Hematopoietic multipotent progenitor cell treated with erythropoietin and hydrocortisone succinate and interleukin-3 and kit ligand, for 8 days (in vitro differentiated cells): ENCODE measurements around the gene HSBP1.

Experiments used
- DNase-seq: peaks from one replicate; pipeline ENCODE4 v3.0.0-alpha.2; 2015

Gene HSBP1

DNA sequence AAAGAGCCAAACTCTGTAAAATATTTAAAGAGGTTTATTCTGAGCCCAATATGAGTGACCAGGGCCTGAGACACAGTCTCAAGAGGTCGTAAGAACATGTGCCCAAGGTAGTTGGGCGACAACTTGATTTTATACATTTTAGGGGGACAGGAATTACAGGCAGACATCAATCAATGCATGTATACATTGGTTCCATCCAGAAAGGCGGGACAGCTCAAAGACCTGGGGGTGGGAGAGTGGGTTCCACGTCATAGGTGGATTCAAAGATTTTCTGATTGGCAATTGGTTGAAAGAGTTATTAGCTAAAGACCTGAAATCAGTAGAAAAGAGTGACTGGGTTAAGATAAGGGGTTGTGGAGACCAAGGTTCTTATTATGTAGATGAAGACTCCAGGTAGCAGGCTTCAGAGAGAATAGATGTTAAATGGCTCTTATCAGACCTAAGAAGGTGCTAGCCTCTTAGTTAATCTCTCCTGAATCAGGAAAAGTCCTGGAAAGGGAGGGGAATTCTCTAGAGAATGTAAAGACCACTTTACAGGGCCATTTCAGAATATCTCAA lies 32.4 kb downstream of the HSBP1 start:
- no peak for DNase-seq

DNA sequence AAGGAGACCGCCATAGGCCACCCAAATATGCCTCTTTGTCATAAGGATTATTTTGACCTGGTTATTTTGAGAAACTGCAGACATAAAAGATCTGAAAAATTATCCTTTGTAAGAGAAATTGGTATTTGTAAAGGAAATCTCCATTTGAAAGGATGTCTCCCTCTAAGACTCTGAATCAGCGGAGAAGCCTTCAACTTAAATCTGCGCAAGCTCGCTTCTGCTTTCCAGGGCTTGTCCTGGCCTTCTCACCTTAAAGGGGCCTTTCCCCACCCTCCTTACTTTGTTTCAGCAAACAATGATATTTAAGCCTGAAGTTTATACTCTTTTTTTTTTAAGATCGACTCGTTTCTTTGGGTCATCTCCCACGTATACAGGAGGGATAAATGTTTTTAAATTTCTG lies 34.5 kb downstream of the HSBP1 start:
- no peak for DNase-seq

DNA sequence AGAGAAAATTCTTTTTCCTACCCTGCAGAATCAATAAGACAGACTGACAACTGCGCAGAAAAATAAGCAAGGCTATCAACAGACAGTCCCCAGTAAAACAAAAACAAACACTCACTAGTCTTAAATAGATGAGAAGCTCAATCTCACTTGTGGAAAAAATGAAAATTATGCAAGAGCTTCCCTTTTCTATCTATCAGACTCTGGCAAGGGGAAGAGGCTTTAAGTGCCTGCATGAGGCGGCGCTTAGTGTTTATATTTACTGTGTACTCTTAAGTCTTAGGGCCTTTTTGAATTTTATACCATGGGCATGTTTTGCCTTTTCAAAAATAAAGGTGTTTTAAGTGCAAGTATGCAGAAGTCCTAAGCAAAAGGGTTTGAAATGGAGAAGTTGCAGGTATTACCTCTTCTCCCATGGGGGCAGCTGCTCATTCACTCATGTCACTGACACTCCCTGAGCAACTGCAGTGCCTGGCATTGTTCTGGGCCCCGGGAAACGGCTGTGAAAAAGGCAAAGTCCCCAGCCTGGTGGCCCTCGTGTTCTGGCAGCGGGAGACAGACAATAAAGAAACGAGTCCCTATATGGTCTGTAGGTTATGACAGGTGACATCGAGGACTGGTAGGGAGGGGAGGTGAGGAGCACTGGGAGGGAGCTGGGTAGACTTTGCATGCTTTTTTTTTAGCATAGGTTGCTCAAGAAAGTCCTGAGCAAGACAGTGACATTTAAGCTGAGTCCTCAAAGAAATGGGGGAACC lies 35.2 kb downstream of the HSBP1 start:
- no peak for DNase-seq

DNA sequence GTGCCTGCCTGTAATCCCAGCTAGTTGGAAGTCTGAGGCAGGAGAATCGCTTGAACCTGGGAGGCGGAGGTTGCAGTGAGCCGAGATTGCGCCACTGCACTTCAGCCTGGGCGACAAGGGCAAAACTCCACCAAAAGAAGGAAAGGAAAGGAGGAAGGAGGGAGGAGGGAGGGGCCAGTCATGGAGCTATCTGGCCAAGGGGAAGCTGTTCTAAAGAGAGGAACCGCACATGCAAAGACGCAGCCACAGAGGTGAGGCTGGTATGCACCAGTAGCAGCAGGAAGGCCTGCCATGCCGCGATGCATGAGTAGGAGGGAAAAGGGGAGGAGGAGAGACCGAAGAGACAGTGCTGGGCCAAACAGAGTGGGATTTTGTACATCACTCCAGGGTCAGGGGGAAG lies 35.9 kb downstream of the HSBP1 start:
- DNase-seq, result no peak

DNA sequence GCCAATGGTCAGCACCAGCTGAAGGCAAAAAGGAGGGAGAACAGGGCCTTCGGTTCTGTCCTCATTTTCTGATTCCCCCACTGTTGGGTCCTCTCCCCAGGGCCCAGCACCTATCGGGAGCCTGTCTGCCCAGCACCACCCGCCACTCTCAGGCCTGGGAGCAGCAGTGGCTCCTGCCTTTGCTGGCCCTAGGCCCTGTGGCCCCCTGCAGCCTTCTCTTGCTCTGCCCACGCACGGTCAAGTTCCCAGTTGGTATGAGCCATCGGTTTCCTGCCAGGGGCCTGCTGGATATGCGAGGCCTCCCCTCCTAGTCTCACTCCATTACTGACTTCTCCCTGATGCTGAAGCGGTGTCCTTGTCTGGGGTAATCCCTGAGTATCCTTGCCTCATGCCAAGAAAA lies 37.5 kb downstream of the HSBP1 start:
- DNase-seq, result no peak

DNA sequence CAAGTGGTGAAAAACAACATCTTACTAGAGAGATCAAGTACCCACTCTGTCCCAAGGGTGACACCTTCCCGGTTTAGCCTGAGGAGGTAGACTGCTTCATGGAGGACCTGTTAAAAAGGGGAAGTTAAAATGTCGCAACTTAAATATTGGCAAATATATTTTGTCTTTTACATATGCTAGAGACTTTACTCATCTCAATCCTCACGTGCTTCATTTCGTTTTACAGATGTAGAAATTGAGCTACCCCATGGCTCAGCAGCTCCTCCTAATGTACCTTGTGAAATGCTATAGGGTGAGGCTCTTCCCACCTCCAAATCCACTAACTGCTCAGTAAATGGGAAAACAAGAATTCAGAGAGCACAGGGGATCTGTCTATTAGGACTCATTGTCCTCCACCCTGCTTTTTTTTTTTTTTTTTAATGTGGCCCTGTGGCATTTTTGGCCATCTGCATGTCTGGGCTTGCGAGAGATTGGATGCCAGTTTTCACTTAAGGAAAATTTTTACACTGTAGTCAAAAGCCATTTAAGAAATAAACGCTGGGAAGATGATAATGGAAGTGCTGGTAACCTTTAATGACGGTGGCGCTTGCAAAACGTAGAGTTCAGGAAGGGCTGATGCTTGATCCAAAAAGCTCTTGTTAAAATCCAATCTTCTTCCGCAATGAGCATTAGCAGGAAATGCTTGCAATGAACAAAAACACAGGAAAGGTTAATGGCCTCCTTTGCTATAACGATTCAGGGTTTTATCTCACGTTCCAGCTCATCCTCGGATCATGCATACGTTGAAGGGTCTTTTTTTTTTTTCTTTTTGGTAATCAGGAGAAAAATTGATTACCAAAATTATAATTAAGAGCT lies 39.8 kb downstream of the HSBP1 start:
- DNase-seq, result no peak

DNA sequence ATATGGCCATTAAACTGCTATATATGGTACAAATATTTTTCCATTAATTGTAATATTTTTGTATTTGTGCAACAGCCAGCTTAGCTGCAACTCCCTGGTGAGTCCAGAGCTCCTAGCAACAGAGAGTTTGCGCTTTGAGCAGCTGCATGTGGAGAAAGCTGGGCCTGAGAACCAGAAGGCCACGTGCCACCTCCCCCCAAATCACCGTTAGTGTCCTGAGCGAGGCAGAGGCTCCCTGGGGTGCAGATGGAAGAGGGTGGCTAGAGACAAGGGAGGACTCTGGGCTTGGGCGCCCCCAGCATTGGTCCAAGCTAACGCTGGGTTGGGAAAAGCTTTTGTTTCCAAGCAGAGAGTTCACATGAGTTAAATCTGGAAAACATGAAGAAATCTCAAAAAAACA lies 41.6 kb downstream of the HSBP1 start:
- no peak for DNase-seq

DNA sequence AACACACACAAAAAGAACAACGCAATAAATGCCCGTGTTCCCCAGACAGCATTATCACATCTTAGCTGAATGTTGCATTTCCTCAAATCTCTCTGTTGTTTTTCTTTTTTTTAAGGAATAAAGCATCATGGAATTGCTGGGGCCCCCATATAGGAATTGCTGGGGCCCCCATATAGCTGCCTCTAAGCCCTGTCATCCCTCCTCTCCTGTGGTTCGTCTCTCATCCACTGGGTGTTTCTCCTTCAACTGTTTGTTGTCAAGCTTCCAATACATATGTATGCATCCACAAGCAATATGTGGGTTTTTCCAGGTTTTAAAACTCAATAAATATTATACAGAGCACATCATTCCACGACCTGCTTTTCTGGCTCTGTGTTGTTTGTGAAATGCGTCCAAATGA lies 43.2 kb downstream of the HSBP1 start:
- DNase-seq, result no peak

DNA sequence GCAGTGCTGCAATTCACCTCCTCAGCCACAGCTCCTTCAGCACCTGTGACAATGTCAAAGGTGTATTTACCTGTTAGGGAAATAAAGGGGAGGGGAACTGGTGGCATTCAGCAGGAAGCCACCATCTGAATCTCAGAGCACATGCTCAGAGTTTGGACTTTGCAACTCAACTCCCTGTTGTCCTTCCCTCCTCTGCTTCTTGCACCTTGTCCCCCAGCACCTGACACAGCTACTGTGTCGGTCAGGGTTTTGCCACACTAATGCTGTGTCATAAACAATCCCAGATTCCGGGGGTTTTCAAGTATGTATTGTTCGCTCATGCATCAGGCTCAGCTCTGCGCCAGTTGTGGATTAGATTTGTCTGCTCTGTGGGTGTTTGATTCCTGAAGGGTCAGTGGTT lies 43.7 kb downstream of the HSBP1 start:
- DNase-seq, result no peak

DNA sequence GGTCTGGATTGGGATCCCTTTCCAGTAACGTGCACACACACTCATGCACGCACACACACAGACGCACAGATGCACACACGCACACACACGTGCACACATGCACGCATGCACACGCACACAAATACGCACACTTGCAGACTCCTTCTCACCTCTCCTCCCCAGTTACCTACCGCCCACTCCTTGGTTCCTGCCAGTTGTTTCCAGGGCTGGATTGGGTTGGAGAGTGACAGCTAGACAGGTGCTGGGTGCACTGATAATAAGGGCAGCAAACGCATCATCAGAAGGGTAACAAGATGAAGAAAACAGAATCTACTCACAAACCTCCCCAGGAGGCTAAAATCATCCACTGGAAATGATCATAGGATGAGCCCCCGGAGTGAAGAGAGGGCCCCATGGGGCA lies 45.0 kb downstream of the HSBP1 start:
- DNase-seq, result no peak

DNA sequence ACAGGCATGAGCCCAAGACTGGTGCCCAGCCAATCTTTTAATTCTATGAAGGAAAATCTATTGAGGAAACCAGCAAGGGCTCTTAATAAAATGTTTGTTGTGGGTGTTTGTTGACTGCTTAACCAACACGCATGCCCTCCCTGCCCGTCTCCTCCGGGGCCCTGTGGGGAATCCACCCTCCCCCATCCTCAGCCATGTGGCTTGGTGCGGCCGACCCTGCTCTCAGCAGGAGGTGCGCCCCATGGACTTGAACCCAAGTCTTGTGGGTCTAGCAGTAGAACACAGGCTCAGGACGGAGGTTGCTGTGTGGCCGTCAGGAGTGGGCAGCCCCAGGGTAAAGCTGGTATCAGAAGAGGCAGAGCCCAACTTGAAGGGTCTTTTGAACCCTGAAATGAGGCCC lies 46.1 kb downstream of the HSBP1 start:
- DNase-seq, result no peak

DNA sequence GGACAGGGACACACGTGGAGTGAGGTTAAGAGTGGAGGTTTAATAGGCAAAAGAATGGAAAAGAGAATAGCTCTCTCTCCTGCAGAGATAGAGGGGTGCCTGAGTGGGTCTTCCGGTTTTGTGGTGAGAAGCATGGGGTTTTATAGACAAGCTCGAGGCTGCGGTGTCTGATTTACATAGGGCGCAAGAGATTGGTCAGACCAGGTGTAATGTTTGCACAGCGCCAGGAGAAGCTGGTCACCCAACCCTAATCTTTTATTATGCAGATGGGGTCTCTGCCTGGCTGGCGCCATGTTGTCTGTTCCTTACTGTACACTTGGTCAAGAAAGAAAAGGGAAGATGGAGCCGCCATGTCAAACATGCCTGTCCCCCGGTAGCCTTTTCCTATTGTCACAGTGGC lies 46.6 kb downstream of the HSBP1 start:
- DNase-seq, result no peak

DNA sequence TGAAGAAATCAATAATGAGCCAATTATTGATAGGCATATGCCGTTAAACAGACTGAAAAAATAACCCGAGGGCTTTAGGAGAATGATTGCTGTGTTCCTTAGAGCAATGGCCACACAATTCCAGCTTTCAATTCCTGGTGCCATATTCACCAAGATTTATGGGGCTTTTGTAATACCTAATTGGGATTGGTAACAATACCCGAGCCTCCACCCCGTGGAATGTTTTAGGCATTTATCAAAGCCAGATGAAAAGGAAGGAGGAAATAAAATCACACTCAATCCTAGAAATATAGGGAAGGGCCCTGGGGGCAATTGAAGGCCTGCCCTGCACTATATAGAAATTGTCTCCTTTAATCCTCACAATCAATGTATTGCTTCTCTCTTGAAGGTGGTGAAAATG lies 49.0 kb downstream of the HSBP1 start:
- no peak for DNase-seq

DNA sequence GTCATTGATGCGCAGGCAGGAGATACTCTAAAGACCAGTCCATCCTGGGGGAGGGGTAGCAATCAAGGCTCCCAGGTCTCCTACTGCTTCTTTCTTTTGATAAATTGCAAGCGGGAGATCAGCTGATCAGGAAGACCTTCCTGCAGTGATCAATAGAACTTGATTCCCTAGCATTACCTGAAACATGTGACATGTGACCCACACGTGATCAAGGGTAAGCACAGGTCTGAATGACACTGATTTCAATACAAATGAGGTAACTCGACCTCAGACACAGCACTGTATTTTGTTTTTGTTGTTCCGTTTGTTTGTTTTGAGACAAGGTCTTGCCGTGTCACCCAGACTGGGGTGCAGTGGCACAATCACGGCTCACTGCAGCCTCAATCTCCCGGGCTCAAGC lies 51.5 kb downstream of the HSBP1 start:
- DNase-seq, result no peak

DNA sequence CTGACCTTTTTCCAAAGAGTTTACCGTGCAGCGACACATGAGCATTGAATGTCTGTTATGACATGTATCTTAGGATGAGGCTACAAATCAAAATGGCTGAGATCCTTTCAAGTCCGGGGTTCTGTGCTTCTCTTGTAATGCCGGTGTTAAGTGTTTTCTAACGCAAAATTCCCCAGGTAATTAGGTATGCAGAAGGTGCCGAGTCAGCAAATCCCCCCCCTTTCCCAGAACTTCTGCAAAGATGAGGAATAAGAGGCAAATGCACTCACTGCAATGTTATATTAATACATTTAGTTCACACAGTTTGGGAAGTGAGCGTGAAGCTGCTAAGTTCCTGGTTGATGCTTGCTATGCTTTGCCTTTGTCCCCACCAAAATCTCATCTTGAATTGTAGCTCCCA lies 54.9 kb downstream of the HSBP1 start:
- no peak for DNase-seq

DNA sequence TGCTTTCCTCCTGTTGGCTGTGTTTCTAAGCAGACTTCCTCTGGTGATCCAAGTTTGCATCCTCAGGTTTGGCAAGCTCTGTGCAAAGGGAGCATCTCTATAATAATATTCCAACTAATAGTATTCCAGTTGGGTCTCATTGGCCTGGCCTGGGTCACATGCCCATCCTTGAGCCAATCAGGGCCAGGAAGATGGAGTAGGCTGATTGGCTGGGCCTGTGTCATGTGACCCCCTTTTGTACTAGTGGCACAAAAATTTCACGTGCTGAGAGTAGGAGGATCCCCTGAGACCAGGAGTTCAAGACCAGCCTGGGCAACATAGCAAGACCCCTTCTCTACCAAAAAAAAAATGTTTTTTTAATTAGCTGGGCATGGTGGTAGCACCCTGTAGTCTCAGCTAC lies 55.9 kb downstream of the HSBP1 start:
- DNase-seq, result no peak
